HL-60 (cell line): ENCODE measurements around the gene CLSTN2.

Experiments
- DNase-seq, 2 experiments: peaks; one replicate each; pipeline ENCODE4 v3.0.0-alpha.2; 2010 to 2020; ENCODE audit warnings: low read depth in 1 of 2, low spot score in 1 of 2
- H3K27ac ChIP-seq: fragments of 250-450 bp; sonication (Bioruptor Pico); replicated peaks from 2 replicates; pipeline ENCODE4 v1.5.1; 2020; ENCODE audit warnings: mild to moderate bottlenecking, moderate library complexity
- H3K27me3 ChIP-seq: fragments of 250-450 bp; sonication (Bioruptor Pico); 2 replicates; pipeline ENCODE4 v1.5.1; 2021; ENCODE audit warnings: mild to moderate bottlenecking, moderate library complexity; ENCODE audit not compliant: insufficient read depth, poor library complexity, severe bottlenecking
- H3K4me3 ChIP-seq: replicated peaks from 2 replicates; pipeline ENCODE4 v1.5.1; 2011; ENCODE audit warnings: mild to moderate bottlenecking, control low read depth, low read length; ENCODE audit not compliant: insufficient read depth
- CTCF ChIP-seq: IDR thresholded peaks from one replicate; pipeline ENCODE4 v1.5.1; 2011; ENCODE audit warnings: low read length, control low read depth, inconsistent platforms; ENCODE audit not compliant: insufficient read depth
- GABPA ChIP-seq: IDR thresholded peaks from 2 replicates; pipeline ENCODE4 v1.6.1; 2012; ENCODE audit warnings: low read depth
- POLR2AphosphoS5 ChIP-seq: IDR thresholded peaks from 2 replicates; pipeline ENCODE4 v1.6.1; 2012; ENCODE audit warnings: low read depth
- REST ChIP-seq: IDR thresholded peaks from 2 replicates; pipeline ENCODE4 v1.6.1; 2012; ENCODE audit warnings: low read depth; ENCODE audit not compliant: insufficient replicate concordance
- SPI1 ChIP-seq: IDR thresholded peaks from 2 replicates; pipeline ENCODE4 v1.6.1; 2012; ENCODE audit warnings: low read depth, mild to moderate bottlenecking, borderline replicate concordance

The CLSTN2 gene

GRCh38 chr3:140311428-140311827 is 376.4 kb downstream of the CLSTN2 start:
- Histone ChIP-seq H3K4me3 (no peak overlapping the region), H3K27me3 (no peaks in the 10 kb centered on the region), H3K27ac (no peak overlapping the region)
- no peak for DNase-seq
- no peak for TF ChIP-seq SPI1
- TF ChIP-seq POLR2AphosphoS5 = no peak
- no peak for TF ChIP-seq CTCF
- TF ChIP-seq REST = no peak

GRCh38 chr3:140315955-140316354 is 381.0 kb downstream of the CLSTN2 start:
- H3K4me3 ChIP-seq = no peak overlapping the region
- TF ChIP-seq SPI1 (no peak), REST (no peak), GABPA (no peak), CTCF (no peak), POLR2AphosphoS5 (no peak)
- peaks cover 9% of the 10 kb centered on the region for H3K27me3 ChIP-seq
- no peak overlapping the region for H3K27ac ChIP-seq
- DNase-seq = no peak

GRCh38 chr3:140316466-140316865 is 381.5 kb downstream of the CLSTN2 start:
- Histone ChIP-seq H3K27ac (no peak overlapping the region), H3K27me3 (peaks cover 9% of the 10 kb centered on the region), H3K4me3 (no peak overlapping the region)
- DNase-seq = no peak
- TF ChIP-seq POLR2AphosphoS5 (no peak), CTCF (no peak), GABPA (no peak)

- TF ChIP-seq GABPA = no peak
- no peak for TF ChIP-seq CTCF
- no peak for TF ChIP-seq POLR2AphosphoS5
- no peak for TF ChIP-seq SPI1
- TF ChIP-seq REST = no peak
- DNase-seq = no peak
- peaks cover 9% of the 10 kb centered on the region for H3K27me3 ChIP-seq
Observed at GRCh38 chr3:140316868-140317400, 381.9 kb downstream of the CLSTN2 start.

More at GRCh38 chr3:140316868-140317400, 381.9 kb downstream of the CLSTN2 start:
- Histone ChIP-seq H3K27ac (no peak overlapping the region), H3K4me3 (no peak overlapping the region)
